ENCODE results near the gene SAC3D1. TPM values are rescaled to one million over a fixed set of nuclear protein-coding genes. Genes with fewer than 3 reads are reported as not detected.

Gene SAC3D1
- total and polyA plus RNA-seq, 2 of the 8 experiments (the other 6 are each of a cell fraction or from before 2014, with no cell fraction given): 19.4 to 25.8 TPM

- no peak overlapping the region for H4K5ac ChIP-seq (ENCODE audit: insufficient read length, low read depth, low read length)
- no peak overlapping the region for H2AK5ac ChIP-seq (ENCODE audit: low read depth, low read length)
- H4K8ac ChIP-seq (ENCODE audit: extremely low read depth, insufficient read depth, low read length): no peak overlapping the region
- no peak overlapping the region for H3K23ac ChIP-seq (ENCODE audit: insufficient read length)
- TF ChIP-seq POLR2AphosphoS5 (IDR thresholded peaks at IDR 0.05; ENCODE audit: low read depth, low read length) (peak; percentile 7; the same call in 1 of the 2 replicates), POLR2A (IDR thresholded peaks at IDR 0.05; ENCODE audit: control extremely low read depth in 1 of 2, low read depth in 2 of 2, low read length in 2 of 2) (0 out of 3 replicates have a peak, but pooled peaks of 1 of the 2 experiments have one; percentile 3), YY1 (IDR thresholded peaks at IDR 0.05; ENCODE audit: low read depth, low read length) (peak; percentile 83; the same call in 1 of the 2 replicates), BACH1 (IDR thresholded peaks at IDR 0.05; ENCODE audit: low read length) (no peak)
- DNase-seq (ENCODE audit: low read depth in 1 of 2, low spot score in 2 of 2) (no peak), FAIRE-seq (no peak)
- peaks cover 20 to 41% (median 36%) of the 10 kb centered on the region in 4 experiments for H3K36me3 ChIP-seq (ENCODE audit: control insufficient read depth in 2 of 4, insufficient read depth in 4 of 4, low read length in 3 of 4)
- no peak overlapping the region for H2BK120ac ChIP-seq (replicated peaks; ENCODE audit: low read depth, low read length)
- no peak overlapping the region for H2AFZ ChIP-seq (ENCODE audit: low read length)
- H3K23me2 ChIP-seq (ENCODE audit: low read depth, low read length): peaks cover 4% of the 10 kb centered on the region; the same call in 1 of the 2 replicates
- peaks cover 0 to 6% (median 3%) of the 10 kb centered on the region in 4 experiments; a peak in 4 of 7 replicates for H3K4me1 ChIP-seq (replicated peaks in 1 of 4; ENCODE audit: control insufficient read depth in 3 of 4, insufficient read depth in 4 of 4, low read length in 3 of 4)
- CTCF ChIA-PET (ENCODE audit: partially characterized antibody): interaction anchor here (0.6 to 4.7 kb wide), 25 partner anchors 10 to 481 kb away, joined by 3 to 28 read pairs (median 4); partner anchors contain the start of genes NAALADL1 and PYGM
- no peak overlapping the region for H2BK12ac ChIP-seq (ENCODE audit: low read depth, low read length)
- H3K9me3 ChIP-seq (ENCODE audit: insufficient read depth in 2 of 2, low read depth in 1 of 2, low read length in 1 of 2): no peaks in the 10 kb centered on the region
- peaks cover 12% of the 10 kb centered on the region; the same call in 1 of the 2 replicates for H3K79me1 ChIP-seq (ENCODE audit: low read depth, low read length)
- no peak overlapping the region for H3K18ac ChIP-seq (ENCODE audit: extremely low read depth, low read length)
- H2BK20ac ChIP-seq (ENCODE audit: low read length): no peak overlapping the region
- no peak overlapping the region for H4K91ac ChIP-seq (replicated peaks; ENCODE audit: insufficient read length, low read length)
- no peak overlapping the region for H2BK15ac ChIP-seq (ENCODE audit: low read length)
- H3K4me3 ChIP-seq (ENCODE audit: extremely low read depth in 1 of 4, insufficient read depth in 2 of 4, low read depth in 3 of 4, low read length in 4 of 4): no peak overlapping the region
- no peak overlapping the region for H2BK5ac ChIP-seq (ENCODE audit: low read depth, low read length)
- POLR2A ChIA-PET (ENCODE audit: partially characterized antibody): interaction anchor here (0.6 to 21.6 kb wide), 13 partner anchors 10 to 80 kb away, joined by 3 to 230 read pairs (median 3); partner anchors contain the start of genes ARL2, FAU, MRPL49 and VPS51
- H3K27ac ChIP-seq (ENCODE audit: low read depth, low read length): no peak overlapping the region
- H3K4ac ChIP-seq (replicated peaks; ENCODE audit: insufficient read length, low read depth, low read length): no peak overlapping the region
- H3K14ac ChIP-seq (ENCODE audit: insufficient read length): no peak overlapping the region
- peaks cover 10 to 11% of the 10 kb centered on the region in 2 experiments for H4K20me1 ChIP-seq (replicated peaks in 1 of 2; ENCODE audit: control insufficient read depth in 1 of 2, insufficient read depth in 2 of 2, low read length in 2 of 2)
- H3K4me2 ChIP-seq (ENCODE audit: insufficient read depth in 1 of 2, low read depth in 2 of 2, low read length in 2 of 2): no peak overlapping the region
- peaks cover 10 to 44% of the 10 kb centered on the region in 2 experiments for H3K79me2 ChIP-seq (ENCODE audit: control insufficient read depth in 1 of 2, insufficient read depth in 2 of 2, low read length in 2 of 2)
- no peak overlapping the region for H3K9ac ChIP-seq (replicated peaks in 1 of 4; ENCODE audit: extremely low read depth in 1 of 4, low read depth in 3 of 4, low read length in 3 of 4)
- no peak overlapping the region for H3K56ac ChIP-seq (replicated peaks; ENCODE audit: insufficient read length, low read depth, low read length)
- 93% methylated on average over 9 of the region's 9 CpGs; no CpG with 5 or more reads in 1 of the 2 experiments for WGBS, 2 experiments (ENCODE audit: extremely low coverage in 1 of 2, insufficient coverage in 1 of 2, insufficient read length in 1 of 2, insufficient replicate concordance in 2 of 2, low coverage in 1 of 2, low lambda C conversion rate in 2 of 2, missing lambda C conversion rate in 1 of 2)
- H3K27me3 ChIP-seq (replicated peaks in 1 of 4; ENCODE audit: control insufficient read depth in 3 of 4, extremely low read depth in 1 of 4, insufficient read depth in 3 of 4, low read length in 3 of 4): no peaks in the 10 kb centered on the region
Measured at GRCh38 chr11:65078786-65079342, 37.9 kb downstream of the SAC3D1 start.
